T-helper 2 cell treated with Interferon-gamma antibody and Interleukin-4, amounts not matched to agents 5 μg/mL and 100 μg/mL, for 36 hours (primary cell): ENCODE measurements around the gene POFUT2.
A peak's percentile ranks its signal among the peaks of the same experiment; 100 is the strongest.
"Not testable (repeated sequence)": the region's sequence is repeated elsewhere in the genome, so short reads cannot be mapped to it uniquely, and the experiment has no call there.

ENCODE experiments used
- DNase-seq: peaks from one replicate; pipeline ENCODE4 v3.0.0; 2021; ENCODE audit warnings: low spot score
- H3K27ac Mint-ChIP-seq: one replicate; pipeline ENCODE4 v1.8.0; 2021; ENCODE audit warnings: mild to moderate bottlenecking, mixed read lengths
- H3K27me3 Mint-ChIP-seq: one replicate; pipeline ENCODE4 v1.8.0; 2021; ENCODE audit warnings: low read depth, mixed read lengths
- H3K36me3 Mint-ChIP-seq: one replicate; pipeline ENCODE4 v1.8.0; 2021; ENCODE audit warnings: low read depth, mixed read lengths
- H3K4me1 Mint-ChIP-seq: one replicate; pipeline ENCODE4 v1.8.0; 2021; ENCODE audit warnings: low read depth, mixed read lengths
- H3K4me3 Mint-ChIP-seq: one replicate; pipeline ENCODE4 v1.8.0; 2022; ENCODE audit warnings: mild to moderate bottlenecking, moderate library complexity, mixed read lengths
- H3K9me3 Mint-ChIP-seq: one replicate; pipeline ENCODE4 v1.8.0; 2021; ENCODE audit warnings: mixed read lengths

The POFUT2 gene

GRCh38 chr21:45309069-45309986, 21.6 kb upstream of the POFUT2 start:
- Mint-ChIP-seq H3K9me3 (no peaks in the 10 kb centered on the region), H3K27ac (no peak overlapping the region), H3K36me3 (no peaks in the 10 kb centered on the region), H3K4me3 (no peak overlapping the region), H3K4me1 (no peaks in the 10 kb centered on the region), H3K27me3 (peaks cover 10% of the 10 kb centered on the region)
- DNase-seq = peak; percentile 22

- Mint-ChIP-seq H3K36me3 (no peaks in the 10 kb centered on the region), H3K27ac (no peak overlapping the region), H3K9me3 (no peaks in the 10 kb centered on the region), H3K27me3 (peaks cover 7% of the 10 kb centered on the region), H3K4me3 (no peak overlapping the region), H3K4me1 (no peaks in the 10 kb centered on the region)
- no peak for DNase-seq
Measured at GRCh38 chr21:45308194-45309068, 20.7 kb upstream of the POFUT2 start.

GRCh38 chr21:45307597-45308158, 20.0 kb upstream of the POFUT2 start:
- not testable (repeated sequence) for H3K27me3 Mint-ChIP-seq, H3K27ac Mint-ChIP-seq, H3K4me3 Mint-ChIP-seq

GRCh38 chr21:45306832-45307571, 19.3 kb upstream of the POFUT2 start:
- Mint-ChIP-seq H3K27ac (no peak overlapping the region), H3K9me3 (no peaks in the 10 kb centered on the region), H3K27me3 (peaks cover 3% of the 10 kb centered on the region), H3K36me3 (no peaks in the 10 kb centered on the region), H3K4me1 (no peaks in the 10 kb centered on the region), H3K4me3 (no peak overlapping the region)
- DNase-seq = no peak

More at GRCh38 chr21:45307597-45308158, 20.0 kb upstream of the POFUT2 start:
- not testable (repeated sequence) for H3K36me3 Mint-ChIP-seq, DNase-seq, H3K9me3 Mint-ChIP-seq, H3K4me1 Mint-ChIP-seq

GRCh38 chr21:45306453-45306831, 18.7 kb upstream of the POFUT2 start:
- Mint-ChIP-seq H3K27me3 (no peaks in the 10 kb centered on the region), H3K4me1 (no peaks in the 10 kb centered on the region), H3K27ac (no peak overlapping the region)

GRCh38 chr21:45305836-45306235, 18.1 kb upstream of the POFUT2 start:
- H3K4me3 Mint-ChIP-seq = no peak overlapping the region
- H3K9me3 Mint-ChIP-seq = no peaks in the 10 kb centered on the region
- no peaks in the 10 kb centered on the region for H3K4me1 Mint-ChIP-seq
- no peaks in the 10 kb centered on the region for H3K36me3 Mint-ChIP-seq
- H3K27ac Mint-ChIP-seq = no peak overlapping the region
- H3K27me3 Mint-ChIP-seq = no peaks in the 10 kb centered on the region
- DNase-seq = no peak

More at GRCh38 chr21:45306453-45306831, 18.7 kb upstream of the POFUT2 start:
- Mint-ChIP-seq H3K36me3 (no peaks in the 10 kb centered on the region), H3K9me3 (no peaks in the 10 kb centered on the region), H3K4me3 (no peak overlapping the region)
- DNase-seq = no peak

- Mint-ChIP-seq H3K9me3 (no peaks in the 10 kb centered on the region), H3K36me3 (no peaks in the 10 kb centered on the region), H3K4me3 (no peak overlapping the region), H3K4me1 (no peaks in the 10 kb centered on the region), H3K27me3 (no peaks in the 10 kb centered on the region), H3K27ac (peak overlapping the region; percentile 10)
- DNase-seq = no peak
Measured at GRCh38 chr21:45304945-45305344, 17.2 kb upstream of the POFUT2 start.

- Mint-ChIP-seq H3K36me3 (no peaks in the 10 kb centered on the region), H3K27ac (no peak overlapping the region), H3K4me1 (no peaks in the 10 kb centered on the region), H3K9me3 (no peaks in the 10 kb centered on the region), H3K4me3 (no peak overlapping the region), H3K27me3 (no peaks in the 10 kb centered on the region)
- no peak for DNase-seq
Measured at GRCh38 chr21:45304476-45304830, 16.8 kb upstream of the POFUT2 start.

GRCh38 chr21:45303751-45304475, 16.2 kb upstream of the POFUT2 start:
- Mint-ChIP-seq H3K4me3 (no peak overlapping the region), H3K27ac (no peak overlapping the region), H3K9me3 (no peaks in the 10 kb centered on the region), H3K27me3 (no peaks in the 10 kb centered on the region), H3K36me3 (no peaks in the 10 kb centered on the region), H3K4me1 (no peaks in the 10 kb centered on the region)
- no peak for DNase-seq

GRCh38 chr21:45303091-45303615, 15.5 kb upstream of the POFUT2 start:
- Mint-ChIP-seq H3K27ac (no peak overlapping the region), H3K9me3 (no peaks in the 10 kb centered on the region), H3K4me1 (no peaks in the 10 kb centered on the region), H3K36me3 (no peaks in the 10 kb centered on the region), H3K27me3 (no peaks in the 10 kb centered on the region), H3K4me3 (no peak overlapping the region)
- DNase-seq = no peak

- Mint-ChIP-seq H3K36me3 (no peaks in the 10 kb centered on the region), H3K4me3 (no peak overlapping the region), H3K9me3 (no peaks in the 10 kb centered on the region), H3K27me3 (no peaks in the 10 kb centered on the region), H3K27ac (peak overlapping the region; percentile 82), H3K4me1 (no peaks in the 10 kb centered on the region)
- peak; percentile 27 for DNase-seq
Measured at GRCh38 chr21:45302082-45303061, 14.7 kb upstream of the POFUT2 start.

- no peak for DNase-seq
- Mint-ChIP-seq H3K9me3 (no peaks in the 10 kb centered on the region), H3K27me3 (no peaks in the 10 kb centered on the region), H3K4me1 (no peaks in the 10 kb centered on the region), H3K36me3 (no peaks in the 10 kb centered on the region), H3K4me3 (no peak overlapping the region), H3K27ac (peak overlapping the region; percentile 82)
Measured at GRCh38 chr21:45301521-45302081, 13.9 kb upstream of the POFUT2 start.
